Endothelial cell of umbilical vein (primary cell): ENCODE results near the gene DRC1. TPM values are rescaled to one million over a fixed set of nuclear protein-coding genes. Genes with fewer than 3 reads are reported as not detected.

Experiments used
- BruUV-seq: library from RNA; stranded (reverse); fragments of 400-500 nt; replicated peaks from 2 replicates; lab custom pipeline; 2021; lab: Mats Ljungman, UMichigan
- CTCF ChIA-PET: fragments of 300-600, 350-600 bp; sonication (Branson Sonifier 250); formaldehyde crosslinking; loops from one replicate; lab custom pipeline; 2021; ENCODE audit warnings: antibody characterized with exemption, inconsistent platforms; lab: Charles Lee
- POLR2A ChIA-PET: fragments of 300-600, 350-600 bp; sonication (Branson Sonifier 250); formaldehyde crosslinking; loops from one replicate; lab custom pipeline; 2021; ENCODE audit warnings: antibody characterized with exemption, inconsistent platforms; lab: Charles Lee
- DNase-seq: peaks from one replicate; pipeline ENCODE4 v3.0.0-alpha.2; 2011; ENCODE audit warnings: low read depth, low spot score
- FAIRE-seq: peaks from 2 replicates; lab custom pipeline; 2011; peaks lifted over from hg19 to GRCh38; lab: Jason Lieb, UNC
- H2AFZ ChIP-seq: 2 replicates; pipeline ENCODE4 v1.6.0; 2012; ENCODE audit warnings: low read depth, low read length, control low read depth, inconsistent platforms
- H3K27ac ChIP-seq: 2 replicates; pipeline ENCODE4 v1.5.1; 2011; ENCODE audit warnings: low read depth, mild to moderate bottlenecking, control low read depth, low read length, moderate library complexity; ENCODE audit not compliant: insufficient read depth
- H3K27me3 ChIP-seq, 2 experiments: 2 replicates each; pipeline versions ENCODE4 v1.6.0 to v1.6.1; 2011; ENCODE audit warnings: low read length in 2 of 2, mixed read lengths in 1 of 2; ENCODE audit not compliant: control insufficient read depth in 2 of 2, insufficient read depth in 2 of 2
- H3K36me3 ChIP-seq, 2 experiments: 2 replicates in 1 of 2; 3 replicates in 1 of 2; pipeline ENCODE4 v1.5.1; 2011; ENCODE audit warnings: low read length in 2 of 2, mild to moderate bottlenecking in 1 of 2, moderate library complexity in 1 of 2; ENCODE audit not compliant: control insufficient read depth in 2 of 2, insufficient read depth in 2 of 2; ENCODE audit errors: extremely low read depth in 1 of 2
- H3K4me1 ChIP-seq: 3 replicates; pipeline ENCODE4 v1.5.1; 2011; ENCODE audit warnings: mild to moderate bottlenecking, low read length; ENCODE audit not compliant: control insufficient read depth, insufficient read depth; ENCODE audit errors: extremely low read depth
- H3K4me2 ChIP-seq: 2 replicates; pipeline ENCODE4 v1.6.1; 2011; ENCODE audit warnings: low read length, control low read depth, mixed read lengths; ENCODE audit not compliant: insufficient read depth
- H3K4me3 ChIP-seq, 3 experiments: fragments of 200-600 bp in 1 of 3; sonication (generic), shearing (Covaris generic) in 1 of 3; replicated peaks in 1 of 3; 2 replicates each; pipeline ENCODE4 v1.5.1; 2011 to 2016; ENCODE audit warnings: control low read depth in 3 of 3, low read length in 3 of 3, mild to moderate bottlenecking in 2 of 3, inconsistent platforms in 1 of 3, low read depth in 1 of 3, moderate library complexity in 1 of 3; ENCODE audit not compliant: insufficient read depth in 1 of 3
- H3K79me2 ChIP-seq: 2 replicates; pipeline ENCODE4 v1.6.0; 2012; ENCODE audit warnings: low read length, inconsistent platforms; ENCODE audit not compliant: control insufficient read depth, insufficient read depth
- H3K9ac ChIP-seq: replicated peaks from 2 replicates; pipeline ENCODE3; 2011; ENCODE audit warnings: low read length, control low read depth; ENCODE audit not compliant: insufficient read depth; ENCODE audit errors: extremely low read depth
- H3K9me1 ChIP-seq: replicated peaks from 3 replicates; pipeline ENCODE4 v1.6.0; 2011; ENCODE audit warnings: mild to moderate bottlenecking, low read length; ENCODE audit not compliant: control insufficient read depth, insufficient read depth; ENCODE audit errors: extremely low read depth
- H3K9me3 ChIP-seq: replicated peaks from 2 replicates; pipeline ENCODE4 v1.5.1; 2012; ENCODE audit warnings: low read length, inconsistent platforms; ENCODE audit not compliant: control insufficient read depth, insufficient read depth
- H4K20me1 ChIP-seq: replicated peaks from 2 replicates; pipeline ENCODE3; 2011; ENCODE audit warnings: mild to moderate bottlenecking, low read length; ENCODE audit not compliant: control insufficient read depth, insufficient read depth; ENCODE audit errors: extremely low read depth
- CTCF ChIP-seq, 2 donors: IDR thresholded peaks; 1 replicate in 1 of 2; 2 replicates in 1 of 2; pipeline ENCODE4 v1.5.1; 2011; ENCODE audit warnings: low read length in 2 of 2, mild to moderate bottlenecking in 2 of 2, moderate library complexity in 2 of 2, control low read depth in 1 of 2, inconsistent platforms in 1 of 2, low read depth in 1 of 2; ENCODE audit not compliant: insufficient read depth in 1 of 2; ENCODE audit errors: extremely low read depth in 1 of 2
- EZH2 ChIP-seq: IDR thresholded peaks from 2 replicates; pipeline ENCODE4 v1.6.1; 2012; ENCODE audit warnings: borderline replicate concordance, low read depth, mild to moderate bottlenecking, moderate library complexity, low read length, inconsistent platforms; ENCODE audit not compliant: severe bottlenecking
- FOS ChIP-seq: IDR thresholded peaks from 2 replicates; pipeline ENCODE4 v1.6.1; 2011; ENCODE audit warnings: mild to moderate bottlenecking, low read length, moderate library complexity, borderline replicate concordance; ENCODE audit not compliant: insufficient read depth
- GATA2 ChIP-seq: IDR thresholded peaks from 2 replicates; pipeline ENCODE4 v1.7.0; 2011; ENCODE audit warnings: low read depth, mild to moderate bottlenecking, moderate library complexity, mixed read lengths, low read length; ENCODE audit not compliant: insufficient read length, insufficient read depth
- JUN ChIP-seq: IDR thresholded peaks from 2 replicates; pipeline ENCODE4 v1.6.1; 2011; ENCODE audit warnings: borderline replicate concordance, low read depth; ENCODE audit not compliant: insufficient read length, insufficient read depth
- MAX ChIP-seq: IDR thresholded peaks from 2 replicates; pipeline ENCODE4 v1.6.1; 2011; ENCODE audit not compliant: insufficient read depth, insufficient read length
- MYC ChIP-seq: IDR thresholded peaks from one replicate; pipeline ENCODE4 v1.6.1; 2011; ENCODE audit warnings: mild to moderate bottlenecking, low read depth, low read length
- POLR2A ChIP-seq: IDR thresholded peaks from 2 replicates; pipeline ENCODE4 v1.6.1; 2012; ENCODE audit warnings: low read depth, mild to moderate bottlenecking, control low read depth, low read length
- POLR2AphosphoS5 ChIP-seq: IDR thresholded peaks from 2 replicates; pipeline ENCODE4 v1.6.1; 2012; ENCODE audit warnings: low read depth, mild to moderate bottlenecking, control low read depth, low read length, moderate library complexity; ENCODE audit not compliant: insufficient read depth
- dilution Hi-C: fragments of 300-500 bp; cut with MboI; formaldehyde crosslinking; loops from one replicate; pipeline ENCODE4 v1.15.0; 2019; ENCODE audit warnings: low sequenced_read_pairs; ENCODE audit not compliant: extremely low pct_ligation_motif_present
- intact Hi-C: fragments of 100-400 bp; cut with micrococcal nuclease; formaldehyde crosslinking; loops from one replicate; pipeline ENCODE4 v1.10.0; 2022
- polyA plus RNA-seq, 4 experiments: library from polyadenylated mRNA; depleted of rRNA in 3 of 4; stranded (reverse) in 3 of 4; unstranded in 1 of 4; fragments of >200 nt; gene quantifications; 2 replicates each; pipeline versions ENCODE4 v1.2.1 to v1.2.3, GENCODE V29; 2011 to 2012; ENCODE audit warnings: missing spikeins in 1 of 4
- total RNA-seq: library from RNA; stranded (reverse); gene quantifications from 2 replicates; pipeline ENCODE4 v1.2.3, GENCODE V29; 2021

Gene DRC1
- total and polyA plus RNA-seq, 2 donors (not counting 3 experiments of a cell fraction or from before 2014, with no cell fraction given), result 0.44 TPM; not detected in 1

GRCh38 chr2:26483516-26483915 lies 81.8 kb downstream of the DRC1 start:
- DNase-seq (no peak), FAIRE-seq (no peak)
- TF ChIP-seq GATA2 (no peak), MYC (no peak), FOS (no peak), CTCF (IDR thresholded peaks at IDR 0.05; ENCODE audit: extremely low read depth in 1 of 2, insufficient read depth in 1 of 2, low read depth in 1 of 2, low read length in 2 of 2) (no peak), POLR2A (no peak), MAX (no peak), JUN (no peak), POLR2AphosphoS5 (no peak), EZH2 (no peak)
- H2AFZ ChIP-seq, result no peak overlapping the region
- H3K4me3 ChIP-seq, result no peak overlapping the region
- dilution Hi-C loops (no loop called here), intact Hi-C loops (no loop called here)
- H3K4me1 ChIP-seq, result no peaks in the 10 kb centered on the region
- H3K36me3 ChIP-seq, result no peaks in the 10 kb centered on the region
- BruUV-seq, result no TSS peak
- no peaks in the 10 kb centered on the region for H3K27me3 ChIP-seq
- CTCF ChIA-PET, result no interaction called here
- no peaks in the 10 kb centered on the region for H4K20me1 ChIP-seq
- H3K9me1 ChIP-seq, result no peaks in the 10 kb centered on the region
- H3K9ac ChIP-seq, result no peak overlapping the region
- H3K27ac ChIP-seq, result no peak overlapping the region
- POLR2A ChIA-PET, result no interaction called here
- H3K79me2 ChIP-seq, result no peaks in the 10 kb centered on the region
- H3K9me3 ChIP-seq, result no peaks in the 10 kb centered on the region
- no peak overlapping the region for H3K4me2 ChIP-seq
